ENCODE data around the gene ARHGAP10.

Gene ARHGAP10

GRCh38 chr4:147840838-147841738 lies 109.2 kb downstream of the ARHGAP10 start:
- TF ChIP-seq EGR1 (IDR thresholded peaks at IDR 0.05), result no peak
- TF ChIP-seq RAD21 (IDR thresholded peaks at IDR 0.05; ENCODE audit: low read depth), result no peak
- no peak for TF ChIP-seq ZBTB7A (IDR thresholded peaks at IDR 0.05; ENCODE audit: low read depth)
- TF ChIP-seq NFIC (IDR thresholded peaks at IDR 0.05), result no peak
- no peak for TF ChIP-seq USF1 (IDR thresholded peaks at IDR 0.05)
- TF ChIP-seq MAX (IDR thresholded peaks at IDR 0.05), result no peak
- TF ChIP-seq TCF12 (IDR thresholded peaks at IDR 0.05; ENCODE audit: low read depth), result no peak
- no peak for TF ChIP-seq EP300 (IDR thresholded peaks at IDR 0.05; ENCODE audit: borderline replicate concordance)
- TF ChIP-seq TEAD4 (IDR thresholded peaks at IDR 0.05), result no peak
- no peak for TF ChIP-seq TAF1 (IDR thresholded peaks at IDR 0.05; ENCODE audit: low read depth)

- TF ChIP-seq TAF1 (IDR thresholded peaks at IDR 0.05; ENCODE audit: low read depth) (no peak), YY1 (IDR thresholded peaks at IDR 0.05; ENCODE audit: low read depth) (no peak), CREB1 (IDR thresholded peaks at IDR 0.05; ENCODE audit: low read depth) (no peak), REST (IDR thresholded peaks at IDR 0.05; ENCODE audit: low read depth) (no peak), FOXM1 (IDR thresholded peaks at IDR 0.05; ENCODE audit: borderline replicate concordance, low read depth) (no peak)
These were observed 110.7 kb downstream of the ARHGAP10 start for GRCh38 chr4:147842573-147842972.

GRCh38 chr4:147843162-147843561 lies 111.3 kb downstream of the ARHGAP10 start:
- peak; percentile 59 for TF ChIP-seq MAX (IDR thresholded peaks at IDR 0.05)
- TF ChIP-seq RAD21 (IDR thresholded peaks at IDR 0.05; ENCODE audit: low read depth), result peak; percentile 30; the same call in 1 of the 2 replicates
- TF ChIP-seq YY1 (IDR thresholded peaks at IDR 0.05; ENCODE audit: low read depth), result no peak
- TF ChIP-seq USF1 (IDR thresholded peaks at IDR 0.05), result peak; percentile 94
- TF ChIP-seq TAF1 (IDR thresholded peaks at IDR 0.05; ENCODE audit: low read depth), result no peak

GRCh38 chr4:147844781-147845180 lies 112.9 kb downstream of the ARHGAP10 start:
- TF ChIP-seq CEBPB (IDR thresholded peaks at IDR 0.05), result no peak
- no peak for TF ChIP-seq USF1 (IDR thresholded peaks at IDR 0.05)
- TF ChIP-seq TAF1 (IDR thresholded peaks at IDR 0.05; ENCODE audit: low read depth), result no peak
- TF ChIP-seq FOXM1 (IDR thresholded peaks at IDR 0.05; ENCODE audit: borderline replicate concordance, low read depth), result no peak
- TF ChIP-seq TCF12 (IDR thresholded peaks at IDR 0.05; ENCODE audit: low read depth), result no peak
- no peak for TF ChIP-seq MAX (IDR thresholded peaks at IDR 0.05)
- TF ChIP-seq EGR1 (IDR thresholded peaks at IDR 0.05), result no peak
- TF ChIP-seq TEAD4 (IDR thresholded peaks at IDR 0.05), result no peak
- TF ChIP-seq REST (IDR thresholded peaks at IDR 0.05; ENCODE audit: low read depth), result no peak
- TF ChIP-seq CREB1 (IDR thresholded peaks at IDR 0.05; ENCODE audit: low read depth), result no peak
- TF ChIP-seq RAD21 (IDR thresholded peaks at IDR 0.05; ENCODE audit: low read depth), result no peak
- TF ChIP-seq ZBTB7A (IDR thresholded peaks at IDR 0.05; ENCODE audit: low read depth), result no peak

GRCh38 chr4:147846318-147847155 lies 114.6 kb downstream of the ARHGAP10 start:
- no peak for TF ChIP-seq EGR1 (IDR thresholded peaks at IDR 0.05)
- no peak for TF ChIP-seq TEAD4 (IDR thresholded peaks at IDR 0.05)
- TF ChIP-seq NFIC (IDR thresholded peaks at IDR 0.05), result no peak
- TF ChIP-seq MAX (IDR thresholded peaks at IDR 0.05), result no peak
- no peak for TF ChIP-seq ZBTB7A (IDR thresholded peaks at IDR 0.05; ENCODE audit: low read depth)
- no peak for TF ChIP-seq CEBPB (IDR thresholded peaks at IDR 0.05)
